HG03039 (cell line): ENCODE measurements around the gene DENND4B.

Experiments
- ATAC-seq: cut with Tn5 transposase; IDR thresholded peaks from one replicate; pipeline ENCODE4 v1.9.1; 2021; ENCODE audit warnings: mild to moderate bottlenecking, moderate library complexity; ENCODE audit not compliant: unreplicated experiment

Gene DENND4B

GRCh38 chr1:153951183-153951582 is 4.7 kb upstream of the DENND4B start:
- no peak for ATAC-seq

GRCh38 chr1:153945795-153946621 is 510 bp downstream of the DENND4B start:
- ATAC-seq = peak; percentile 58

- ATAC-seq = no peak
Observed at GRCh38 chr1:153945131-153945794, 1.3 kb downstream of the DENND4B start.

- ATAC-seq = no peak
Observed at GRCh38 chr1:153944827-153945117, 1.7 kb downstream of the DENND4B start.

- no peak for ATAC-seq
Observed at GRCh38 chr1:153944005-153944826, 2.3 kb downstream of the DENND4B start.

- no peak for ATAC-seq
Observed at GRCh38 chr1:153942766-153943549, 3.6 kb downstream of the DENND4B start.

- no peak for ATAC-seq
Observed at GRCh38 chr1:153941826-153942725, 4.4 kb downstream of the DENND4B start.

- ATAC-seq = no peak
Observed at GRCh38 chr1:153940756-153941155, 5.8 kb downstream of the DENND4B start.

- ATAC-seq = no peak
Observed at GRCh38 chr1:153939476-153939875, 7.0 kb downstream of the DENND4B start.

GRCh38 chr1:153938996-153939395 is 7.5 kb downstream of the DENND4B start:
- no peak for ATAC-seq

- no peak for ATAC-seq
Observed at GRCh38 chr1:153937331-153937730, 9.2 kb downstream of the DENND4B start.

GRCh38 chr1:153936011-153936802 is 10.3 kb downstream of the DENND4B start:
- no peak for ATAC-seq

- ATAC-seq = no peak
Observed at GRCh38 chr1:153934746-153935145, 11.8 kb downstream of the DENND4B start.

- ATAC-seq = no peak
Observed at GRCh38 chr1:153933955-153934354, 12.6 kb downstream of the DENND4B start.

GRCh38 chr1:153933430-153933829 is 13.1 kb downstream of the DENND4B start:
- no peak for ATAC-seq

- ATAC-seq = no peak
Observed at GRCh38 chr1:153932156-153933131, 14.1 kb downstream of the DENND4B start.

- ATAC-seq = no peak
Observed at GRCh38 chr1:153929981-153930948, 16.3 kb downstream of the DENND4B start.
